ENCODE results near the gene ACSM2A.
"Not testable (repeated sequence)": the region's sequence is repeated elsewhere in the genome, so short reads cannot be mapped to it uniquely, and the experiment has no call there.

Gene ACSM2A

GRCh38 chr16:20451364-20451763, at the start of gene ACSM2A:
Gene ACSM2A, plus strand, starts transcription at chr16:20451521. Its CDS starts 8,594 bp downstream, at chr16:20460115.
- H3K4me3 ChIP-seq (ENCODE audit: low read depth, low read length): not testable (repeated sequence)

GRCh38 chr16:20402651-20403050, 48.7 kb upstream of the ACSM2A start:
- no peak overlapping the region for H3K4me3 ChIP-seq (ENCODE audit: low read depth, low read length)

GRCh38 chr16:20404637-20405036, 46.7 kb upstream of the ACSM2A start, which contains the start of gene PDILT:
Gene PDILT, minus strand, starts transcription at chr16:20404737. Its CDS starts 5,437 bp downstream, at chr16:20399300.
- no peak within 1 kb of the TSS for H3K4me3 ChIP-seq (ENCODE audit: low read depth, low read length)

- no peak within 1 kb of the TSS for H3K4me3 ChIP-seq (ENCODE audit: low read depth, low read length)
Measured at GRCh38 chr16:20409398-20410120, 41.8 kb upstream of the ACSM2A start, which contains the start of gene ACSM5. Gene ACSM5, plus strand, starts transcription at chr16:20409534. Its CDS starts 1,951 bp downstream, at chr16:20411485.

- no peak overlapping the region for H3K4me3 ChIP-seq (ENCODE audit: low read depth, low read length)
Measured at GRCh38 chr16:20410121-20410723, 41.1 kb upstream of the ACSM2A start.

GRCh38 chr16:20411055-20411454, 40.3 kb upstream of the ACSM2A start:
- H3K4me3 ChIP-seq (ENCODE audit: low read depth, low read length): no peak overlapping the region

GRCh38 chr16:20415541-20415940, 35.8 kb upstream of the ACSM2A start:
- H3K4me3 ChIP-seq (ENCODE audit: low read depth, low read length): no peak overlapping the region

GRCh38 chr16:20419093-20419492, 32.2 kb upstream of the ACSM2A start:
- not testable (repeated sequence) for H3K4me3 ChIP-seq (ENCODE audit: low read depth, low read length)

- H3K4me3 ChIP-seq (ENCODE audit: low read depth, low read length): not testable (repeated sequence)
Measured at GRCh38 chr16:20421748-20422147, 29.6 kb upstream of the ACSM2A start.

- H3K4me3 ChIP-seq (ENCODE audit: low read depth, low read length): not testable (repeated sequence)
Measured at GRCh38 chr16:20423772-20424128, 27.6 kb upstream of the ACSM2A start.

GRCh38 chr16:20424129-20424866, 27.0 kb upstream of the ACSM2A start:
- no peak overlapping the region for H3K4me3 ChIP-seq (ENCODE audit: low read depth, low read length)

GRCh38 chr16:20427401-20427797, 23.9 kb upstream of the ACSM2A start:
- H3K4me3 ChIP-seq (ENCODE audit: low read depth, low read length): not testable (repeated sequence)

- not testable (repeated sequence) for H3K4me3 ChIP-seq (ENCODE audit: low read depth, low read length)
Measured at GRCh38 chr16:20429499-20429898, 21.8 kb upstream of the ACSM2A start.

- H3K4me3 ChIP-seq (ENCODE audit: low read depth, low read length): not testable (repeated sequence)
Measured at GRCh38 chr16:20430480-20430879, 20.8 kb upstream of the ACSM2A start.

- H3K4me3 ChIP-seq (ENCODE audit: low read depth, low read length): no peak overlapping the region
Measured at GRCh38 chr16:20430948-20431347, 20.4 kb upstream of the ACSM2A start.

- H3K4me3 ChIP-seq (ENCODE audit: low read depth, low read length): not testable (repeated sequence)
Measured at GRCh38 chr16:20438950-20439349, 12.4 kb upstream of the ACSM2A start.

GRCh38 chr16:20439820-20440231, 11.5 kb upstream of the ACSM2A start:
- H3K4me3 ChIP-seq (ENCODE audit: low read depth, low read length): not testable (repeated sequence)

GRCh38 chr16:20440731-20441130, 10.6 kb upstream of the ACSM2A start:
- H3K4me3 ChIP-seq (ENCODE audit: low read depth, low read length): not testable (repeated sequence)

GRCh38 chr16:20441191-20441590, 10.1 kb upstream of the ACSM2A start:
- H3K4me3 ChIP-seq (ENCODE audit: low read depth, low read length): no peak overlapping the region

GRCh38 chr16:20441859-20442258, 9.5 kb upstream of the ACSM2A start:
- H3K4me3 ChIP-seq (ENCODE audit: low read depth, low read length): not testable (repeated sequence)

- not testable (repeated sequence) for H3K4me3 ChIP-seq (ENCODE audit: low read depth, low read length)
Measured at GRCh38 chr16:20446652-20447393, 4.5 kb upstream of the ACSM2A start.

All from iPS-11a (cell line).